ENCODE measurements around the gene NMUR1. TPM values are rescaled to one million over a fixed set of nuclear protein-coding genes. Genes with fewer than 3 reads are reported as not detected.

The NMUR1 gene
- total RNA-seq, 1 donor from 2014 or later = not detected

- Histone ChIP-seq H3K4me2 (ENCODE audit: low read length) (no peak overlapping the region), H3K4me1 (ENCODE audit: insufficient read depth, low read length) (no peaks in the 10 kb centered on the region), H3K9ac (ENCODE audit: low read length) (no peak overlapping the region), H3K27me3 (ENCODE audit: insufficient read depth, low read length) (peaks cover 33% of the 10 kb centered on the region), H2AFZ (ENCODE audit: low read depth, low read length) (no peak overlapping the region), H3K36me3 (ENCODE audit: insufficient read depth, low read length) (no peaks in the 10 kb centered on the region), H4K20me1 (ENCODE audit: insufficient read depth, low read length) (no peaks in the 10 kb centered on the region), H3K79me2 (ENCODE audit: insufficient read depth, low read length) (no peaks in the 10 kb centered on the region), H3K27ac (ENCODE audit: low read depth, low read length) (no peak overlapping the region), H3K4me3 (ENCODE audit: insufficient read depth, low read depth, low read length) (no peak overlapping the region), H3K9me3 (ENCODE audit: insufficient read depth, low read depth, low read length) (no peaks in the 10 kb centered on the region)
- no peak for TF ChIP-seq CTCF (IDR thresholded peaks at IDR 0.05; ENCODE audit: insufficient read depth, low read depth, low read length)
- no peak for TF ChIP-seq EZH2 (IDR thresholded peaks at IDR 0.05; ENCODE audit: insufficient read depth, low read length)
- peak overlapping the region; percentile 85 for H3K27ac Mint-ChIP-seq (ENCODE audit: unreplicated experiment)
- no peak for DNase-seq (ENCODE audit: low read depth)
- H3K36me3 Mint-ChIP-seq (ENCODE audit: low read depth, unreplicated experiment) = no peaks in the 10 kb centered on the region
- peaks cover 77% of the 10 kb centered on the region for H3K27me3 Mint-ChIP-seq (ENCODE audit: low read depth, unreplicated experiment)
- H3K4me3 Mint-ChIP-seq (ENCODE audit: unreplicated experiment) = no peak overlapping the region
- FAIRE-seq = no peak
- H3K9me3 Mint-ChIP-seq (ENCODE audit: unreplicated experiment) = peaks cover 7% of the 10 kb centered on the region
- H3K4me1 Mint-ChIP-seq (ENCODE audit: low read depth, unreplicated experiment) = peaks cover 3% of the 10 kb centered on the region
Measured at GRCh38 chr2:231532756-231533035, 2.5 kb upstream of the NMUR1 start.

GRCh38 chr2:231531883-231532755 is 1.9 kb upstream of the NMUR1 start:
- H3K4me3 ChIP-seq (ENCODE audit: insufficient read depth, low read depth, low read length) = no peak overlapping the region
- H3K36me3 Mint-ChIP-seq (ENCODE audit: low read depth, unreplicated experiment) = no peaks in the 10 kb centered on the region
- no peaks in the 10 kb centered on the region for H3K79me2 ChIP-seq (ENCODE audit: insufficient read depth, low read length)
- no peak for TF ChIP-seq EZH2 (IDR thresholded peaks at IDR 0.05; ENCODE audit: insufficient read depth, low read length)
- TF ChIP-seq CTCF (IDR thresholded peaks at IDR 0.05; ENCODE audit: insufficient read depth, low read depth, low read length) = no peak
- H4K20me1 ChIP-seq (ENCODE audit: insufficient read depth, low read length) = no peaks in the 10 kb centered on the region
- peaks cover 7% of the 10 kb centered on the region for H3K9me3 Mint-ChIP-seq (ENCODE audit: unreplicated experiment)
- FAIRE-seq (no peak), DNase-seq (ENCODE audit: low read depth) (no peak)
- H3K9ac ChIP-seq (ENCODE audit: low read length) = no peak overlapping the region
- peak overlapping the region; percentile 85 for H3K27ac Mint-ChIP-seq (ENCODE audit: unreplicated experiment)
- peaks cover 33% of the 10 kb centered on the region for H3K27me3 ChIP-seq (ENCODE audit: insufficient read depth, low read length)
- no peak overlapping the region for H2AFZ ChIP-seq (ENCODE audit: low read depth, low read length)
- H3K27me3 Mint-ChIP-seq (ENCODE audit: low read depth, unreplicated experiment) = peaks cover 83% of the 10 kb centered on the region
- no peaks in the 10 kb centered on the region for H3K9me3 ChIP-seq (ENCODE audit: insufficient read depth, low read depth, low read length)
- no peaks in the 10 kb centered on the region for H3K4me1 ChIP-seq (ENCODE audit: insufficient read depth, low read length)
- no peaks in the 10 kb centered on the region for H3K36me3 ChIP-seq (ENCODE audit: insufficient read depth, low read length)
- peaks cover 3% of the 10 kb centered on the region for H3K4me1 Mint-ChIP-seq (ENCODE audit: low read depth, unreplicated experiment)
- no peak overlapping the region for H3K27ac ChIP-seq (ENCODE audit: low read depth, low read length)
- no peak overlapping the region for H3K4me2 ChIP-seq (ENCODE audit: low read length)
- H3K4me3 Mint-ChIP-seq (ENCODE audit: unreplicated experiment) = no peak overlapping the region

- Histone ChIP-seq H3K4me2 (ENCODE audit: low read length) (no peak overlapping the region), H3K36me3 (ENCODE audit: insufficient read depth, low read length) (no peaks in the 10 kb centered on the region), H3K9me3 (ENCODE audit: insufficient read depth, low read depth, low read length) (no peaks in the 10 kb centered on the region), H2AFZ (ENCODE audit: low read depth, low read length) (no peak overlapping the region), H3K27me3 (ENCODE audit: insufficient read depth, low read length) (peaks cover 33% of the 10 kb centered on the region), H3K9ac (ENCODE audit: low read length) (no peak overlapping the region), H3K27ac (ENCODE audit: low read depth, low read length) (no peak overlapping the region), H3K4me3 (ENCODE audit: insufficient read depth, low read depth, low read length) (no peak overlapping the region), H3K4me1 (ENCODE audit: insufficient read depth, low read length) (no peaks in the 10 kb centered on the region), H3K79me2 (ENCODE audit: insufficient read depth, low read length) (no peaks in the 10 kb centered on the region), H4K20me1 (ENCODE audit: insufficient read depth, low read length) (no peaks in the 10 kb centered on the region)
- peaks cover 83% of the 10 kb centered on the region for H3K27me3 Mint-ChIP-seq (ENCODE audit: low read depth, unreplicated experiment)
- no peak overlapping the region for H3K4me3 Mint-ChIP-seq (ENCODE audit: unreplicated experiment)
- H3K36me3 Mint-ChIP-seq (ENCODE audit: low read depth, unreplicated experiment) = no peaks in the 10 kb centered on the region
- H3K27ac Mint-ChIP-seq (ENCODE audit: unreplicated experiment) = no peak overlapping the region
- FAIRE-seq = no peak
- peaks cover 4% of the 10 kb centered on the region for H3K9me3 Mint-ChIP-seq (ENCODE audit: unreplicated experiment)
- TF ChIP-seq CTCF (IDR thresholded peaks at IDR 0.05; ENCODE audit: insufficient read depth, low read depth, low read length) = no peak
- TF ChIP-seq EZH2 (IDR thresholded peaks at IDR 0.05; ENCODE audit: insufficient read depth, low read length) = no peak
- DNase-seq (ENCODE audit: low read depth) = no peak
- H3K4me1 Mint-ChIP-seq (ENCODE audit: low read depth, unreplicated experiment) = peaks cover 3% of the 10 kb centered on the region
Measured at GRCh38 chr2:231531466-231531865, 1.2 kb upstream of the NMUR1 start.
